SK-N-SH treated with all-trans-retinoic acid at 6 μM for 48 hours (cell line): ENCODE results near the gene TOX2.
A peak's percentile ranks its signal among the peaks of the same experiment; 100 is the strongest.

Source experiments
- ATAC-seq: fragments of 200-7000 bp; cut with Tn5 transposase; 3 replicates; pipeline ENCODE4 v1.9.1; 2020; ENCODE audit warnings: mild to moderate bottlenecking, moderate library complexity
- ARNTL ChIP-seq: fragments of 450-650 bp; formaldehyde crosslinking; IDR thresholded peaks from 2 replicates; pipeline ENCODE4 v1.5.0; 2020; ENCODE audit warnings: low read depth, mild to moderate bottlenecking, moderate library complexity, borderline replicate concordance
- BACH2 ChIP-seq: fragments of 250-450 bp; sonication (Bioruptor Pico); IDR thresholded peaks from 2 replicates; pipeline ENCODE4 v1.9.0; 2021; ENCODE audit warnings: mild to moderate bottlenecking, borderline replicate concordance
- CSDC2 ChIP-seq: fragments of 250-450 bp; sonication (Bioruptor Pico); IDR thresholded peaks from 2 replicates; pipeline ENCODE4 v1.5.0; 2020; ENCODE audit warnings: mild to moderate bottlenecking, moderate library complexity
- ESRRG ChIP-seq: fragments of 250-450 bp; sonication (Bioruptor Pico); IDR thresholded peaks from 2 replicates; pipeline ENCODE4 v1.6.1; 2021; ENCODE audit warnings: mild to moderate bottlenecking
- GLIS3 ChIP-seq: fragments of 250-450 bp; sonication (Bioruptor Pico); IDR thresholded peaks from 2 replicates; pipeline ENCODE4 v1.5.0; 2020; ENCODE audit warnings: mild to moderate bottlenecking, moderate library complexity
- ISL1 ChIP-seq: fragments of 250-450 bp; sonication (Bioruptor Pico); IDR thresholded peaks from 2 replicates; pipeline ENCODE4 v2.1.2; 2022; ENCODE audit warnings: mild to moderate bottlenecking, moderate library complexity
- OSR1 ChIP-seq: fragments of 250-450 bp; sonication (Bioruptor Pico); IDR thresholded peaks from 2 replicates; pipeline ENCODE4 v1.8.0; 2022; ENCODE audit warnings: moderate library complexity, mild to moderate bottlenecking, inconsistent platforms
- PATZ1 ChIP-seq: fragments of 250-450 bp; sonication (Bioruptor Pico); IDR thresholded peaks from 2 replicates; pipeline ENCODE4 v1.8.0; 2020; ENCODE audit warnings: mild to moderate bottlenecking, moderate library complexity, borderline replicate concordance
- POU6F1 ChIP-seq: fragments of 250-450 bp; sonication (Bioruptor Pico); IDR thresholded peaks from 2 replicates; pipeline ENCODE4 v1.8.0; 2021; ENCODE audit warnings: low read depth, mild to moderate bottlenecking, moderate library complexity, borderline replicate concordance
- PPARA ChIP-seq: fragments of 250-450 bp; sonication (Bioruptor Pico); IDR thresholded peaks from 2 replicates; pipeline ENCODE4 v1.5.0; 2020; ENCODE audit warnings: mild to moderate bottlenecking, borderline replicate concordance
- RARB ChIP-seq: fragments of 250-450 bp; sonication (Bioruptor Pico); IDR thresholded peaks from 2 replicates; pipeline ENCODE4 v1.8.0; 2021; ENCODE audit warnings: mild to moderate bottlenecking, moderate library complexity
- SNAI2 ChIP-seq: fragments of 250-450 bp; sonication (Bioruptor Pico); IDR thresholded peaks from 2 replicates; pipeline ENCODE4 v1.5.0; 2020; ENCODE audit warnings: mild to moderate bottlenecking, moderate library complexity
- ZC3H10 ChIP-seq: fragments of 250-450 bp; sonication (Bioruptor Pico); IDR thresholded peaks from 2 replicates; pipeline ENCODE4 v1.5.1; 2021; ENCODE audit warnings: mild to moderate bottlenecking, moderate library complexity
- ZFP3 ChIP-seq: fragments of 250-450 bp; sonication (Bioruptor Pico); IDR thresholded peaks from 2 replicates; pipeline ENCODE4 v1.5.0; 2020; ENCODE audit warnings: mild to moderate bottlenecking, moderate library complexity
- ZFP30 ChIP-seq: fragments of 450-650 bp; formaldehyde crosslinking; IDR thresholded peaks from 2 replicates; pipeline ENCODE4 v1.5.0; 2022; ENCODE audit warnings: mild to moderate bottlenecking, moderate library complexity
- ZNF565 ChIP-seq: fragments of 450-650 bp; formaldehyde crosslinking; conservative IDR thresholded peaks from 2 replicates; pipeline ENCODE4 v1.5.0; 2020; ENCODE audit warnings: low read depth, mild to moderate bottlenecking, moderate library complexity
- ZNF70 ChIP-seq: fragments of 450-650 bp; formaldehyde crosslinking; IDR thresholded peaks from 2 replicates; pipeline ENCODE4 v1.5.0; 2020; ENCODE audit warnings: mild to moderate bottlenecking, moderate library complexity
- ZNF8 ChIP-seq: fragments of 450-650 bp; formaldehyde crosslinking; IDR thresholded peaks from 2 replicates; pipeline ENCODE4 v1.5.0; 2020; ENCODE audit warnings: mild to moderate bottlenecking, moderate library complexity
- TF ChIP-seq, protein P1 (sequence below): fragments of 250-450 bp; sonication (Bioruptor Pico); IDR thresholded peaks from 2 replicates; pipeline ENCODE4 v1.5.1; 2021; ENCODE audit warnings: mild to moderate bottlenecking, moderate library complexity
- TF ChIP-seq, protein P2 (sequence below): fragments of 250-450 bp; sonication (Bioruptor Pico); IDR thresholded peaks from 2 replicates; pipeline ENCODE4 v1.5.0; 2020; ENCODE audit warnings: mild to moderate bottlenecking, moderate library complexity
- TF ChIP-seq, protein P3 (sequence below): fragments of 250-450 bp; sonication (Bioruptor Pico); IDR thresholded peaks from 2 replicates; pipeline ENCODE4 v1.5.1; 2020; ENCODE audit warnings: low read depth, mild to moderate bottlenecking, moderate library complexity

TOX2 gene

DNA sequence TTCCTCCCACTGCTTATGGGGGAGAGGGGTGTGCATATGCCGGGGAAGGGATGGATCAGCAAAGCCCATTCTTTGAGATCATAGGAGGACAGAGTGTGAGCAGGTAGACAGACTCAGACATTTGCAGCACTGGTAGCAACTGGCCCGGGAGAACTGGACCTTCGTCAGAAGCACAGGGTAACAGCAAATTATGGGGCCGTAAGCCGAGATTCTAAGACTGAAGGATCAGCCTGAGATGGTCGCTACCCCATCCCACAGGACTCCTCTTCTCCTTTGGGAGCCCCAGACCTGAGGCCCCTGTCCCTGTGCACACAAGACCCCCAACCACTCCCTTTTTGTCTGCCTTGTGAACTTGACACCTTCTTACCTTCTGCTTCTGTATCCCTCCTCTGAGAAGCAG is 106.5 kb downstream of the TOX2 start:
- ATAC-seq = no peak
- TF ChIP-seq, protein P1, sequence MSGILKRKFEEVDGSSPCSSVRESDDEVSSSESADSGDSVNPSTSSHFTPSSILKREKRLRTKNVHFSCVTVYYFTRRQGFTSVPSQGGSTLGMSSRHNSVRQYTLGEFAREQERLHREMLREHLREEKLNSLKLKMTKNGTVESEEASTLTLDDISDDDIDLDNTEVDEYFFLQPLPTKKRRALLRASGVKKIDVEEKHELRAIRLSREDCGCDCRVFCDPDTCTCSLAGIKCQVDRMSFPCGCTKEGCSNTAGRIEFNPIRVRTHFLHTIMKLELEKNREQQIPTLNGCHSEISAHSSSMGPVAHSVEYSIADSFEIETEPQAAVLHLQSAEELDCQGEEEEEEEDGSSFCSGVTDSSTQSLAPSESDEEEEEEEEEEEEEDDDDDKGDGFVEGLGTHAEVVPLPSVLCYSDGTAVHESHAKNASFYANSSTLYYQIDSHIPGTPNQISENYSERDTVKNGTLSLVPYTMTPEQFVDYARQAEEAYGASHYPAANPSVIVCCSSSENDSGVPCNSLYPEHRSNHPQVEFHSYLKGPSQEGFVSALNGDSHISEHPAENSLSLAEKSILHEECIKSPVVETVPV = no peak
- peak; percentile 87 for TF ChIP-seq ZNF70 (CRISPR knock-in tag)

DNA sequence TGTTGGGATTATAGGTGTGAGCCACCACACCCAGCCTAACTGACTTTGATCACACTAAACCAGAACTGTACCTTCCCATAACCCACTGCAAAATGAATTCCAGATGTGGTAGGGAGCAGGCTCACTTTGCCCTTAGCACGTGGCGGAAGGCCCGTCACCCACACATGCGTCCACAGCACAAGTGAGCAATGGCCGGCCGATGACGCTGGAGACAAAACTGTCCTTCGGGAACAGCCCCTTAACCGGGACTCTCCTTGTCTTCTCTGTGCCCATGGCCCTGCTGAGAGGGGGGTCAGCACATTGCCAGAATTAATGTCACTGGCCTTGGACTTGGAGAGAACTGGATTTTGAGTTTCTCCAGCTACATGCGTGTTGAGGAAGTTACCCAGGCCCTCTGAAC is 107.2 kb downstream of the TOX2 start:
- no peak for TF ChIP-seq BACH2 (CRISPR knock-in tag)
- no peak for TF ChIP-seq PPARA
- TF ChIP-seq SNAI2 (CRISPR knock-in tag) = no peak
- no peak for TF ChIP-seq ISL1 (CRISPR knock-in tag)
- TF ChIP-seq ZC3H10 (CRISPR knock-in tag) = no peak
- TF ChIP-seq, all 23 proteins: peak for 0
- ATAC-seq = no peak

GRCh38 chr20:44022464-44022863 is 107.8 kb downstream of the TOX2 start:
- ATAC-seq = no peak
- TF ChIP-seq GLIS3 (CRISPR knock-in tag) (no peak), RARB (no peak), ZNF565 (CRISPR knock-in tag) (no peak), BACH2 (CRISPR knock-in tag) (no peak), ARNTL (CRISPR knock-in tag) (no peak), SNAI2 (CRISPR knock-in tag) (no peak), ZFP3 (CRISPR knock-in tag) (no peak), ZC3H10 (CRISPR knock-in tag) (no peak), ZNF70 (CRISPR knock-in tag) (no peak), ESRRG (CRISPR knock-in tag) (no peak), ISL1 (CRISPR knock-in tag) (no peak), OSR1 (CRISPR knock-in tag) (no peak), POU6F1 (CRISPR knock-in tag) (no peak)
- TF ChIP-seq, protein P1 = no peak
- TF ChIP-seq, protein P2, sequence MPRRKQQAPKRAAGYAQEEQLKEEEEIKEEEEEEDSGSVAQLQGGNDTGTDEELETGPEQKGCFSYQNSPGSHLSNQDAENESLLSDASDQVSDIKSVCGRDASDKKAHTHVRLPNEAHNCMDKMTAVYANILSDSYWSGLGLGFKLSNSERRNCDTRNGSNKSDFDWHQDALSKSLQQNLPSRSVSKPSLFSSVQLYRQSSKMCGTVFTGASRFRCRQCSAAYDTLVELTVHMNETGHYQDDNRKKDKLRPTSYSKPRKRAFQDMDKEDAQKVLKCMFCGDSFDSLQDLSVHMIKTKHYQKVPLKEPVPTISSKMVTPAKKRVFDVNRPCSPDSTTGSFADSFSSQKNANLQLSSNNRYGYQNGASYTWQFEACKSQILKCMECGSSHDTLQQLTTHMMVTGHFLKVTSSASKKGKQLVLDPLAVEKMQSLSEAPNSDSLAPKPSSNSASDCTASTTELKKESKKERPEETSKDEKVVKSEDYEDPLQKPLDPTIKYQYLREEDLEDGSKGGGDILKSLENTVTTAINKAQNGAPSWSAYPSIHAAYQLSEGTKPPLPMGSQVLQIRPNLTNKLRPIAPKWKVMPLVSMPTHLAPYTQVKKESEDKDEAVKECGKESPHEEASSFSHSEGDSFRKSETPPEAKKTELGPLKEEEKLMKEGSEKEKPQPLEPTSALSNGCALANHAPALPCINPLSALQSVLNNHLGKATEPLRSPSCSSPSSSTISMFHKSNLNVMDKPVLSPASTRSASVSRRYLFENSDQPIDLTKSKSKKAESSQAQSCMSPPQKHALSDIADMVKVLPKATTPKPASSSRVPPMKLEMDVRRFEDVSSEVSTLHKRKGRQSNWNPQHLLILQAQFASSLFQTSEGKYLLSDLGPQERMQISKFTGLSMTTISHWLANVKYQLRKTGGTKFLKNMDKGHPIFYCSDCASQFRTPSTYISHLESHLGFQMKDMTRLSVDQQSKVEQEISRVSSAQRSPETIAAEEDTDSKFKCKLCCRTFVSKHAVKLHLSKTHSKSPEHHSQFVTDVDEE (CRISPR knock-in tag) = no peak
- TF ChIP-seq, protein P3, sequence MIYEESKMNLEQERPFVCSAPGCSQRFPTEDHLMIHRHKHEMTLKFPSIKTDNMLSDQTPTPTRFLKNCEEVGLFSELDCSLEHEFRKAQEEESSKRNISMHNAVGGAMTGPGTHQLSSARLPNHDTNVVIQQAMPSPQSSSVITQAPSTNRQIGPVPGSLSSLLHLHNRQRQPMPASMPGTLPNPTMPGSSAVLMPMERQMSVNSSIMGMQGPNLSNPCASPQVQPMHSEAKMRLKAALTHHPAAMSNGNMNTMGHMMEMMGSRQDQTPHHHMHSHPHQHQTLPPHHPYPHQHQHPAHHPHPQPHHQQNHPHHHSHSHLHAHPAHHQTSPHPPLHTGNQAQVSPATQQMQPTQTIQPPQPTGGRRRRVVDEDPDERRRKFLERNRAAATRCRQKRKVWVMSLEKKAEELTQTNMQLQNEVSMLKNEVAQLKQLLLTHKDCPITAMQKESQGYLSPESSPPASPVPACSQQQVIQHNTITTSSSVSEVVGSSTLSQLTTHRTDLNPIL = no peak

GRCh38 chr20:44023515-44024371 is 109.1 kb downstream of the TOX2 start:
- ATAC-seq = no peak
- TF ChIP-seq, protein P2 (CRISPR knock-in tag) = no peak
- TF ChIP-seq ARNTL (CRISPR knock-in tag) (no peak), ZNF8 (no peak), PATZ1 (CRISPR knock-in tag) (no peak), SNAI2 (CRISPR knock-in tag) (no peak), ISL1 (CRISPR knock-in tag) (no peak), RARB (no peak), ZNF565 (CRISPR knock-in tag) (no peak), ESRRG (CRISPR knock-in tag) (no peak), ZFP30 (no peak), CSDC2 (CRISPR knock-in tag) (no peak), ZNF70 (CRISPR knock-in tag) (no peak), ZFP3 (CRISPR knock-in tag) (no peak)
